KMS-11 (cell line): Measurements from ENCODE around the gene VAV3.

Experiments used
- H2AFZ ChIP-seq: fragments of 200-600 bp; sonication (generic); 2 replicates; pipeline ENCODE4 v1.6.1; 2016; ENCODE audit warnings: antibody characterized with exemption, mixed run types, low read depth
- H3K27ac ChIP-seq: fragments of 200-600 bp; sonication (generic); 2 replicates; pipeline ENCODE4 v1.6.1; 2016; ENCODE audit warnings: mild to moderate bottlenecking, mixed run types
- H3K27me3 ChIP-seq: fragments of 200-600 bp; sonication (generic); 2 replicates; pipeline ENCODE4 v1.6.1; 2017; ENCODE audit warnings: mild to moderate bottlenecking, low read depth, mixed run types, moderate library complexity; ENCODE audit not compliant: insufficient read depth
- H3K36me3 ChIP-seq: fragments of 200-600 bp; sonication (generic); 2 replicates; pipeline ENCODE4 v1.6.1; 2017; ENCODE audit warnings: mild to moderate bottlenecking, mixed run types; ENCODE audit not compliant: insufficient read depth
- H3K4me1 ChIP-seq: fragments of 200-600 bp; sonication (generic); 2 replicates; pipeline ENCODE4 v1.6.1; 2016; ENCODE audit warnings: mild to moderate bottlenecking, low read depth, mixed run types; ENCODE audit not compliant: poor library complexity, severe bottlenecking
- H3K4me2 ChIP-seq: fragments of 200-600 bp; sonication (generic); 2 replicates; pipeline ENCODE4 v1.7.0; 2016; ENCODE audit warnings: mild to moderate bottlenecking, mixed run types
- H3K4me3 ChIP-seq: fragments of 200-600 bp; sonication (generic); IDR thresholded peaks from 2 replicates; pipeline ENCODE4 v1.6.1; 2017; ENCODE audit warnings: low read depth, low read length, mixed read lengths; ENCODE audit not compliant: insufficient read depth
- H3K79me2 ChIP-seq: fragments of 200-600 bp; sonication (generic); 2 replicates; pipeline ENCODE4 v1.6.1; 2016; ENCODE audit warnings: low read depth, mixed run types; ENCODE audit not compliant: insufficient read depth
- H3K9ac ChIP-seq: fragments of 200-600 bp; sonication (generic); 2 replicates; pipeline ENCODE4 v1.6.1; 2016; ENCODE audit warnings: mild to moderate bottlenecking, mixed run types
- H4K20me1 ChIP-seq: fragments of 200-600 bp; sonication (generic); 2 replicates; pipeline ENCODE4 v1.6.1; 2016; ENCODE audit warnings: mild to moderate bottlenecking, mixed run types; ENCODE audit not compliant: insufficient read depth
- CTCF ChIP-seq: fragments of 200-600 bp; sonication (generic); conservative IDR thresholded peaks from 2 replicates; pipeline ENCODE4 v1.6.1; 2017; ENCODE audit warnings: low read depth, mild to moderate bottlenecking, antibody characterized with exemption, low read length, moderate library complexity, mixed read lengths

VAV3 gene

DNA sequence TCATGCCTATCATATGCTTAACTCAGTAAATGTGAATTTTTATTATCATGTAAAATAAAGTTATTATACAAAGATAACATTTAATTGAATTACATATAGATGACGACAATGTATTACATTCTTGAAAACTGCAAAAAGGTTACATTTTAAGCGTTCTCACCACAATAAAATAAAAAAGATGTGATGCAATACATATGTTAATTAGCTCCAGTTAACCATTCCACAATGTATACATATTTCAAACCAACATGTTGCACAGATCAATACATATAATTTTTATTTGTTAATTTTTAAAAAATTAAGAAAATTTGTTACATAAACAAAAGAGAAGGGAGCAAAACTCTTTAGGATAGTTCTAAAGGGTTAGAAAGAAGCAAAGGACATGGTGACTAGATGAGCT, 183.7 kb downstream of the VAV3 start:
- no peaks in the 10 kb centered on the region for H3K36me3 ChIP-seq
- H3K4me3 ChIP-seq: no peak overlapping the region
- no peak overlapping the region for H3K4me2 ChIP-seq
- TF ChIP-seq CTCF: no peak
- H4K20me1 ChIP-seq: no peaks in the 10 kb centered on the region
- no peak overlapping the region for H3K9ac ChIP-seq
- H3K27ac ChIP-seq: no peak overlapping the region
- no peaks in the 10 kb centered on the region for H3K27me3 ChIP-seq
- peaks cover 18% of the 10 kb centered on the region for H3K4me1 ChIP-seq
- no peaks in the 10 kb centered on the region for H3K79me2 ChIP-seq
- no peak overlapping the region for H2AFZ ChIP-seq

GRCh38 chr1:107777664-107778047, 187.3 kb downstream of the VAV3 start:
- no peak overlapping the region for H2AFZ ChIP-seq

GRCh38 chr1:107776900-107777663, 187.9 kb downstream of the VAV3 start:
- H3K27ac ChIP-seq: peak overlapping the region; percentile 52

More at GRCh38 chr1:107777664-107778047, 187.3 kb downstream of the VAV3 start:
- H3K79me2 ChIP-seq: no peaks in the 10 kb centered on the region
- H3K27ac ChIP-seq: no peak overlapping the region; the same call in 1 of the 2 replicates
- H3K4me2 ChIP-seq: no peak overlapping the region
- H3K4me3 ChIP-seq: no peak overlapping the region
- H4K20me1 ChIP-seq: no peaks in the 10 kb centered on the region
- no peak overlapping the region for H3K9ac ChIP-seq
- no peaks in the 10 kb centered on the region for H3K27me3 ChIP-seq
- no peaks in the 10 kb centered on the region for H3K36me3 ChIP-seq
- TF ChIP-seq CTCF: no peak
- peaks cover 22% of the 10 kb centered on the region for H3K4me1 ChIP-seq

GRCh38 chr1:107771377-107771776, 193.6 kb downstream of the VAV3 start:
- no peak for TF ChIP-seq CTCF

More at GRCh38 chr1:107776900-107777663, 187.9 kb downstream of the VAV3 start:
- Histone ChIP-seq H3K9ac (no peak overlapping the region), H3K79me2 (no peaks in the 10 kb centered on the region), H4K20me1 (no peaks in the 10 kb centered on the region), H3K4me1 (peaks cover 22% of the 10 kb centered on the region), H3K36me3 (no peaks in the 10 kb centered on the region), H3K4me2 (peak overlapping the region; percentile 50; the same call in 1 of the 2 replicates), H3K4me3 (no peak overlapping the region), H2AFZ (peak overlapping the region; percentile 44), H3K27me3 (no peaks in the 10 kb centered on the region)
- no peak for TF ChIP-seq CTCF

More at GRCh38 chr1:107771377-107771776, 193.6 kb downstream of the VAV3 start:
- no peak overlapping the region for H3K9ac ChIP-seq
- H3K27ac ChIP-seq: no peak overlapping the region
- H2AFZ ChIP-seq: no peak overlapping the region
- no peaks in the 10 kb centered on the region for H4K20me1 ChIP-seq
- no peak overlapping the region for H3K4me3 ChIP-seq
- no peaks in the 10 kb centered on the region for H3K36me3 ChIP-seq
- H3K27me3 ChIP-seq: no peaks in the 10 kb centered on the region
- H3K4me2 ChIP-seq: no peak overlapping the region
- peaks cover 5% of the 10 kb centered on the region for H3K4me1 ChIP-seq
- no peaks in the 10 kb centered on the region for H3K79me2 ChIP-seq
